HG03064 (cell line): ENCODE data around the gene DIP2C.
"Not testable (repeated sequence)": the region's sequence is repeated elsewhere in the genome, so short reads cannot be mapped to it uniquely, and the experiment has no call there.

Experiments
- ATAC-seq: cut with Tn5 transposase; IDR thresholded peaks from one replicate; pipeline ENCODE4 v1.9.1; 2021; ENCODE audit warnings: low read depth; ENCODE audit not compliant: unreplicated experiment

DIP2C gene

GRCh38 chr10:615583-616152, 73.8 kb downstream of the DIP2C start:
- no peak for ATAC-seq

- ATAC-seq, result no peak
These were observed 74.5 kb downstream of the DIP2C start for GRCh38 chr10:614790-615582.

DNA sequence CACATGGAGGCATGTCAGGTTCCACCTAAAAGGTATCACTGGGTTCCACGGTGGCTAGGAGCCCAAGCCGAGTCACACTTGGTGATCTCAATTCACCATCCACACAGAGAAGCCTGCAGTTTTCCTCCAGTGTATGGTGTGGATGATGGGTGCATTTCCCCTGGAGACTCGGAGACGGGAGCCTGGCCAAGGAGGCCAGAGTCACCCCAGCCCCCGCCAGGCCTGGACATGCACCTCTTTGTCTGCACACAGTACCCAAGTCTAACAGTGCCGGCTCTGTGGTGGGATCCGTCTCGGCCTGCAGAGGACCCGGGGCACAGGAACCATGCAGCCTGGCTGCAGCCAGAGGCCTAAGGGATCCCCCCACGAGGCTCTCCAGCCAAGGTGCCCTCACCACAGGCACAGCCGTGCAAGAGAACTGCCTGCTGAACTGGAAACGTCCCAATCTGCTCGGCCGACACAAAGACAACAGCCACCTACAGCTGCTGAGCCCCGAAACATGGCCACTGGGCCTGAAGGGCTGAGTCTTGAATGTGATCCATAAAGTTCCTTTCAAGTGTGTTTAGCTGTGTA, 75.2 kb downstream of the DIP2C start:
- no peak for ATAC-seq

- ATAC-seq, result no peak
These were observed 76.0 kb downstream of the DIP2C start for GRCh38 chr10:613271-614138.

DNA sequence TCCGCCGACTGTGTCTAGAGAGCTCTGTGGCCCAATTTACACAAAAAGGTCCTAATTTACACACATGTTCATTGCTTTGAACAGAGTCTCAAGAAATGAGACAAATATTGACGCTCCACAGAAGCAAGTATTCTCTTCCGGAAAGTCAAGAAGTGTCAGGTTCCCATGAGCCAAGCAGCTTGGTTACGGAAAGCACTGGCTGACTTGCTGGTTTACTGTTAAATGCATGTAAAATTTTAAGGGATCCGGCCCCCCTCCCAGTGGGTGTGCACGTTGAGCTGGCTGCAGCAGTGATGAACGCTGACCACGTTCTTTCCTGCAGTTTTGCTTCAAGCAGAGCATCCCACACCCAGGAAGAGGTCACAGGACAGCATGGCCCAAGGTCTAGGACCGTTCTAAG, 76.8 kb downstream of the DIP2C start:
- no peak for ATAC-seq

DNA sequence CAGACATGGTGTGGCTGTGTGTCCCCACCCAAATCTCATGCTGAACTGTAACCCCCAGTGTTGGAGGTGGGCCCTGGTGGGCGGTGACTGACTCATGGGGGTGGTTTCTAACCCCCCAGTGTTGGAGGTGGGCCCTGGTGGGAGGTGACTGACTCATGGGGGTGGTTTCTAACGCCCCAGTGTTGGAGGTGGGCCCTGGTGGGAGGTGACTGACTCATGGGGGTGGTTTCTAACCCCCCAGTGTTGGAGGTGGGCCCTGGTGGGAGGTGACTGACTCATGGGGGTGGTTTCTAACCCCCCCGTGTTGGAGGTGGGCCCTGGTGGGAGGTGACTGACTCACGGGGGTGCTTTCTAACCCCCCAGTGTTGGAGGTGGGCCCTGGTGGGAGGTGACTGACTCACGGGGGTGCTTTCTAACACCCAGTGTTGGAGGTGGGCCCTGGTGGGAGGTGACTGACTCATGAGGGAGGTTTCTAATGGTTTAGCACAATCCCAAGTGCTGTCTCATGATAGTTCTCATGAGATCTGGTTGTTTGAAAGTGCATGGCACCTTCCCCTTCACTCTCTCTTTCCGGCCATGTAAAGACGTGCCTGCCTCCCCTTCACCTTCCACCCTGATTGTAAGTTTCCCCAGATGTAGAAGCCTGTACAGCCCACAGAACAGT, 78.7 kb downstream of the DIP2C start:
- ATAC-seq, result not testable (repeated sequence)

GRCh38 chr10:609868-610545, 79.5 kb downstream of the DIP2C start:
- no peak for ATAC-seq

- ATAC-seq, result no peak
These were observed 80.2 kb downstream of the DIP2C start for GRCh38 chr10:609262-609658.

GRCh38 chr10:608331-609261, 80.9 kb downstream of the DIP2C start:
- ATAC-seq, result no peak

DNA sequence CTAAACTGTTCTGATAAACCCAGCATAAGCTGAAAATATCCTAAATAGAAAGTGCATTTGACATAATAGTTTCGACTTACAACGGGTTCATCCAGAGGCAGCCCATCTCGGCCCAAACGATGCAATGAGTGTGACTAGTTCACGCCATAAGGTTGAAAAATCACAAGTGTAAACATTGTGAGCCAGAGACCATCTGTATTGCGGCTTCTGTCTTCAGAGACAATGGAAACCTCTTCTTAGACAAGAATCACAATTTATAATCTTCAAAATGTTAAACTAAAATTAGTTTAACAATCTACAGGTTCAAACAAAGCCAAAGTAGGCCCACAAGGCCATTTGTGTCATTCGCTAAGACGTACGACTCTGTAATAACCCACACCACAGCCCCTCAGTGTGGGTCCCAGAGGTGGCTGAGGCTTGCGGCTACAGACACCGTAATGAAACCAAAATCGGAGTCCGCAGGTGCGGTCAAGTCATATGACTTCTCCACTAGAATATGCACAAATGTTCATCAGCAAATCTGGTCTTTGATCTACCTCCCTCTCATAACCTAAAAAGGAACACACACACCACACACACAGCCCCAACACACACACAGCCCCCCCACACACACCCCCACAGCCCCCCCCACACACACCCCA, 81.8 kb downstream of the DIP2C start:
- no peak for ATAC-seq

DNA sequence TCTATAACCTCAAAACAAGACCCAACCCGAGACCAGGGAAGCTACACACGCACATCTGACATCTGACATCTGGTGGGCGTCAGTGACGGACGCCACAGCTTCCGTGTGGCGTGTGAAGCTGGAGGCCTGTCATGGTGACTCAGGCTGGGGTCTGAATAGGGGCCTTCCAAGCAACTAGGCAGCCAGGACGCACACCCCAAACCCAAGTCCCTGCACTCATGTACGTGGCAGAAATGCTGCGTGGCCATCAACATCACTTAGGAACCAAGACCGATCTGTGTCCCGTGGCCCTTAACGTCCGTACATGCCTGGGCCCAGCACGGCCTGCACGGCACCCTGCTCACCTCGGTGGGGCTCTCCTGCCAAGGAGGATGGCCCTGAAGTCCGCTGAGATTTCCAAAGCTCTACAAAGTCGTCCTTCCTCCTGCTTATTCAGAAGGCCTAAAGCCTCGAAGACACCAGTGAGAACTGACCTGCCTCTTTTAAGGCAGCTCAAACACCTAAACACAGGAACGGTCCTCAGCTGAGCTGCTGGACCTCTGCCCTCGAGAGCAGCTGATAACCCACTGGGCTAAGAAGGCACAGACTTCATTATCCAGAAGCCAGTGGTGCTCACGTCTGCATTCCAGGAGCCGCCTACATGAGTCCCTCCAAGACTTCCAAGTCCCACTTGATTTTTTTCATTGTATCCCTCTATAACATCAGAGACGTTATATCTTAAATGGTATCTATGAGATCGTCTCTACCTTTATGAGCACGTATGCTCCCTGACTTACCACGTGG, 82.5 kb downstream of the DIP2C start:
- no peak for ATAC-seq

DNA sequence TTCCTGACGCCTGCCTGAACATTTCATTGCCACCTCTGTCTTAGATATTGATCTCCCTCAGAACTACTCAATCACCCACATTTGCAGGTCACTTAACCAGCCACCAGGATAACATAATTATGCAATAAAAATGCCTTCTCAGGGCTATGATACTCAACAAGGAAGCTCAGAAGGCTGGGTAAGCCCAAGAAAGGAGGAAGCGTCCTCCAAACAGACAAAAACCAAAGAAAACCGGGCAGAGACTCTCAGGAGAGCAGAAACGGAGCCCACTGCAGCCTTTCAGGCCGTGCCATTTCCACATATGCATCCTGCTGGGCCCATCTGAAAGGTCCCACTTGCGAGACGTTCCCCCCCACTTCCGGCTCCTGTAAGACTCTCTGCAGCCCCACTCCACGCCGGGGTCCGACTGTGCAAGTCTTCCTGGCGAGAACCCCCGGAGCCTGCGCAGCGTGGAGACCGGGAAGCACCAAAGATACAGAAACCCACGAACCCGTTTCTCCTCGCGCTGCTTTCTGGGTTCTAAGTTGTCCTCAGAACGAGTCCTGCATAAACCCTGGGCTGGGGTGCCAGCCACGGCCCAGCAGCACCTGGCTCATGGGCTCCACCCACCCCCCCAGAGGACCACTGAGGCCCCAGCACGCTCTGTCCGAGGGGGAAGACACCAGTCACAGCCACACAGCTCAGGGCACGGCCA, 83.7 kb downstream of the DIP2C start:
- ATAC-seq, result no peak

DNA sequence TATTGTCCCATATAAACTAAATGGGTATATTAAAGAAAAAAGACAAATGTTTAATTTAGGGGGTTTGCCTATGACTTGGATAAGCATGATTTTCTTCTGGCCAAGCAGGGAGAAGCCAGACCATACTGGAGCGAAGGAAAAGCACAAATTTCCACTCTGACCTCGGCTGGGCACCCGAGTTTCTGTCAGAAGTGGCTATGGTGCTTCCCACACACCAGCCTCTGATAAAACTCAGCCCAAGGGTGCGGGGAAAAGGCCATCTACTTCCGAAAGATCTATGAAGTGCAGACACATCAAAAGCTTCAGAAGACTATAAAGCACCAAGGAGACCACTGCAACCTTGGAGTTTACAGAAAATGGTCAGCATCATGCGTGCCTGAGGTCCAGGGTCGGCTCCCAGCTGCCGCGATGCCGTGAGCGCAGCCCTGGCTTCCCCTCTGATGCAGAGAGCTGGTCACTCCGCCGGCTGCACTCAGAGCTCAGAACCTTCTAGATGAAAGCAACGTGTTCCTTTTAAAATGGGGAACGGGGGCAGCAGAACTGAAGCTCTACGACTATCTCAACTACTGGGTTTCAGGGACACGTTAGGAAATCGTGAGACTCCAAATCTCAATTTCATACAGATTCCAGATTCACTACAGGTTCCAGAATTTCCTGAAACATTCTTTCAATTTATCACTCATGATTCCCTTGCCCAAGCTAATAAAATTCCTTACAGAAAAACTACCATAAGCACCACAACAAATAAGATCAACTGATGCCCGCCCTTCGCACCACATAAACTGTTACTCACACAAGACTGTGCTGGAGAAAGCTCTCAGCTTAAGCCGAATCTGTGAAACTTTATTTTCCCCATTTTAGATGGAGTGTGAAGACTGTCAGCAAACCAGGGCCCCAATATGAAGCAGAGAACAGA, 84.5 kb downstream of the DIP2C start:
- no peak for ATAC-seq

- ATAC-seq, result no peak
These were observed 85.7 kb downstream of the DIP2C start for GRCh38 chr10:603745-604144.

DNA sequence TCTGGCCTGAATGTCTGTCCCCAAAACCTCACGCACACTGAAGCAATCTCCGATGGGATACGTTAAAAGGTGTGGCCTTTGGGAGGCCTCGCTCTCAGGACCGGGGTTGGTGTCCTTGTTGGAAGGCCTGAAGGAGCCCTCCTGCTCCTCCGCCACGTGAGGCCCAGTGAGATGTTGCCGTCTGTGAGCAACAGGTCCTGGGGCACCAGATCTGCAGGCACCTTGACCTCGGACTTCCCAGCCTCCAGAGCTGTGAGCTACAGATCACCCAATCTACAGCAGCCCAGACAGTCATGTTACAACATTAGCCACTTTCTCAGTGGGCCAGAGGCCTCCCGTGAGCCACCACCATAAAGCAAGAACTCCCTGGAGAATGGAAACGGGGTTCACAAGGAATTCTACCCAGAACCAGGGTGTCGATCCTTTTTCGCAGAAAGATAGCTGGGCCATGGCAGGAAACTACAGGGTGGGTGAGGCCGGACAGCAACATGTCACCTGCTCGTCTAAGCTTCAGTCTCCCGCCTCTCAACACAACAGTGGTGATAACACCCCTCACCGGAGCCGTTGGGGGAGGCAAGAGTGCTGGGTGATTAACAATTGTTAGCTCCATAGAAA, 87.0 kb downstream of the DIP2C start:
- no peak for ATAC-seq

- no peak for ATAC-seq
These were observed 87.9 kb downstream of the DIP2C start for GRCh38 chr10:601660-601963.
